ENCODE results near the gene PLCL2. TPM values are rescaled to one million over a fixed set of nuclear protein-coding genes. Genes with fewer than 3 reads are reported as not detected.

Gene PLCL2
- total and polyA plus RNA-seq, 2 experiments from 2014 or later: 1.6 to 9.7 TPM

DNA sequence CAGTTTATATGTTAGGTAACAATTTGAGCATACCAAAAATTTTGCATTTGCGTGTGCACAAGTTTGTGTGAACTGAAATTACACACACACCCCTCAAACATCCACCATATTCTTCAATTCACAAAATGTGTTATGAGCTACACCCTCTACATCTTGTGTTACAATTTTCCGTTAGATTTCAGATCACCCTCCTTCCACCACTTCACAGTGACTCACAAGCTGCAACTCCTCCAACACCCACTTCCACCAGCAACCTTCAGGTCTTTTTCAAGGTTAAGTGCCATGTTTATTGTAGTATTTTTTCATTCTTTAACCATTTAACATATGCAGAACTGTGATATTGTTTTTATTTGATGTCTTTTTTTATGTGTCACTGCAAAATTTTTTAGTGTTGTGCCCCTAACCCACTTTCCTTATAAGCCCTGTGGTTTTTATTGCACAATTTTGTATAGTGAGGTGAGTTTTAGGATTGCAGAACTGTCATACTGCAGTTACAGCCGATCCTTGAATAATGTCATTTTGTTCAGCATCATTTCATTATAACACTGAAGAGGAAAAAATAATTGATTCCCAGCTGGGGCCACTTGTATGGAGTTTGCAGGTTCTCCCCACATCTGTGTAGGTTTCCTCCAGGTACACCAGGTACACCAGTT, 148.9 kb downstream of the PLCL2 start:
- Histone ChIP-seq H3K27me3 (ENCODE audit: insufficient read depth) (no peaks in the 10 kb centered on the region), H3F3A (replicated peaks; ENCODE audit: low read depth) (no peaks in the 10 kb centered on the region), H4K20me1 (replicated peaks; ENCODE audit: insufficient read depth) (no peaks in the 10 kb centered on the region), H3K9me2 (ENCODE audit: insufficient read depth) (no peaks in the 10 kb centered on the region), H3K4me3 (no peak overlapping the region), H3K4me2 (no peak overlapping the region), H3K27ac (ENCODE audit: low read depth) (no peak overlapping the region), H2AFZ (no peak overlapping the region), H3K79me2 (replicated peaks; ENCODE audit: insufficient read depth) (no peaks in the 10 kb centered on the region), H3K4me1 (ENCODE audit: insufficient read depth) (no peaks in the 10 kb centered on the region), H3K36me3 (ENCODE audit: insufficient read depth) (no peaks in the 10 kb centered on the region)
- Mint-ChIP-seq H3K27ac (no peak overlapping the region), H3K4me1 (peaks cover 13% of the 10 kb centered on the region), H3K36me3 (ENCODE audit: low read depth) (no peaks in the 10 kb centered on the region), H3K9me3 (no peaks in the 10 kb centered on the region), H3K27me3 (ENCODE audit: insufficient read depth, low read depth, poor library complexity) (no peaks in the 10 kb centered on the region), H3K4me3 (no peak overlapping the region)
- DNase-seq (ENCODE audit: low spot score) (no peak), ATAC-seq (no peak)
- no peak for TF ChIP-seq EZH2 (IDR thresholded peaks at IDR 0.05; ENCODE audit: low read depth, unreplicated experiment)
- no peak for TF ChIP-seq POLR2AphosphoS5 (IDR thresholded peaks at IDR 0.05; ENCODE audit: low read depth)
- TF ChIP-seq, protein P1, sequence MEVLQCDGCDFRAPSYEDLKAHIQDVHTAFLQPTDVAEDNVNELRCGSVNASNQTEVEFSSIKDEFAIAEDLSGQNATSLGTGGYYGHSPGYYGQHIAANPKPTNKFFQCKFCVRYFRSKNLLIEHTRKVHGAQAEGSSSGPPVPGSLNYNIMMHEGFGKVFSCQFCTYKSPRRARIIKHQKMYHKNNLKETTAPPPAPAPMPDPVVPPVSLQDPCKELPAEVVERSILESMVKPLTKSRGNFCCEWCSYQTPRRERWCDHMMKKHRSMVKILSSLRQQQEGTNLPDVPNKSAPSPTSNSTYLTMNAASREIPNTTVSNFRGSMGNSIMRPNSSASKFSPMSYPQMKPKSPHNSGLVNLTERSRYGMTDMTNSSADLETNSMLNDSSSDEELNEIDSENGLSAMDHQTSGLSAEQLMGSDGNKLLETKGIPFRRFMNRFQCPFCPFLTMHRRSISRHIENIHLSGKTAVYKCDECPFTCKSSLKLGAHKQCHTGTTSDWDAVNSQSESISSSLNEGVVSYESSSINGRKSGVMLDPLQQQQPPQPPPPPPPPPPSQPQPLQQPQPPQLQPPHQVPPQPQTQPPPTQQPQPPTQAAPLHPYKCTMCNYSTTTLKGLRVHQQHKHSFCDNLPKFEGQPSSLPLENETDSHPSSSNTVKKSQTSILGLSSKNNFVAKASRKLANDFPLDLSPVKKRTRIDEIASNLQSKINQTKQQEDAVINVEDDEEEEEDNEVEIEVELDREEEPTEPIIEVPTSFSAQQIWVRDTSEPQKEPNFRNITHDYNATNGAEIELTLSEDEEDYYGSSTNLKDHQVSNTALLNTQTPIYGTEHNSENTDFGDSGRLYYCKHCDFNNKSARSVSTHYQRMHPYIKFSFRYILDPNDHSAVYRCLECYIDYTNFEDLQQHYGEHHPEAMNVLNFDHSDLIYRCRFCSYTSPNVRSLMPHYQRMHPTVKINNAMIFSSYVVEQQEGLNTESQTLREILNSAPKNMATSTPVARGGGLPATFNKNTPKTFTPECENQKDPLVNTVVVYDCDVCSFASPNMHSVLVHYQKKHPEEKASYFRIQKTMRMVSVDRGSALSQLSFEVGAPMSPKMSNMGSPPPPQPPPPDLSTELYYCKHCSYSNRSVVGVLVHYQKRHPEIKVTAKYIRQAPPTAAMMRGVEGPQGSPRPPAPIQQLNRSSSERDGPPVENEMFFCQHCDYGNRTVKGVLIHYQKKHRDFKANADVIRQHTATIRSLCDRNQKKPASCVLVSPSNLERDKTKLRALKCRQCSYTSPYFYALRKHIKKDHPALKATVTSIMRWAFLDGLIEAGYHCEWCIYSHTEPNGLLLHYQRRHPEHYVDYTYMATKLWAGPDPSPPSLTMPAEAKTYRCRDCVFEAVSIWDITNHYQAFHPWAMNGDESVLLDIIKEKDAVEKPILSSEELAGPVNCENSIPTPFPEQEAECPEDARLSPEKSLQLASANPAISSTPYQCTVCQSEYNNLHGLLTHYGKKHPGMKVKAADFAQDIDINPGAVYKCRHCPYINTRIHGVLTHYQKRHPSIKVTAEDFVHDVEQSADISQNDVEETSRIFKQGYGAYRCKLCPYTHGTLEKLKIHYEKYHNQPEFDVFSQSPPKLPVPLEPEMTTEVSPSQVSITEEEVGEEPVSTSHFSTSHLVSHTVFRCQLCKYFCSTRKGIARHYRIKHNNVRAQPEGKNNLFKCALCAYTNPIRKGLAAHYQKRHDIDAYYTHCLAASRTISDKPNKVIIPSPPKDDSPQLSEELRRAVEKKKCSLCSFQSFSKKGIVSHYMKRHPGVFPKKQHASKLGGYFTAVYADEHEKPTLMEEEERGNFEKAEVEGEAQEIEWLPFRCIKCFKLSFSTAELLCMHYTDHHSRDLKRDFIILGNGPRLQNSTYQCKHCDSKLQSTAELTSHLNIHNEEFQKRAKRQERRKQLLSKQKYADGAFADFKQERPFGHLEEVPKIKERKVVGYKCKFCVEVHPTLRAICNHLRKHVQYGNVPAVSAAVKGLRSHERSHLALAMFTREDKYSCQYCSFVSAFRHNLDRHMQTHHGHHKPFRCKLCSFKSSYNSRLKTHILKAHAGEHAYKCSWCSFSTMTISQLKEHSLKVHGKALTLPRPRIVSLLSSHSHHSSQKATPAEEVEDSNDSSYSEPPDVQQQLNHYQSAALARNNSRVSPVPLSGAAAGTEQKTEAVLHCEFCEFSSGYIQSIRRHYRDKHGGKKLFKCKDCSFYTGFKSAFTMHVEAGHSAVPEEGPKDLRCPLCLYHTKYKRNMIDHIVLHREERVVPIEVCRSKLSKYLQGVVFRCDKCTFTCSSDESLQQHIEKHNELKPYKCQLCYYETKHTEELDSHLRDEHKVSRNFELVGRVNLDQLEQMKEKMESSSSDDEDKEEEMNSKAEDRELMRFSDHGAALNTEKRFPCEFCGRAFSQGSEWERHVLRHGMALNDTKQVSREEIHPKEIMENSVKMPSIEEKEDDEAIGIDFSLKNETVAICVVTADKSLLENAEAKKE (CRISPR knock-in tag; IDR thresholded peaks at IDR 0.05): no peak
- TF ChIP-seq, protein P2, sequence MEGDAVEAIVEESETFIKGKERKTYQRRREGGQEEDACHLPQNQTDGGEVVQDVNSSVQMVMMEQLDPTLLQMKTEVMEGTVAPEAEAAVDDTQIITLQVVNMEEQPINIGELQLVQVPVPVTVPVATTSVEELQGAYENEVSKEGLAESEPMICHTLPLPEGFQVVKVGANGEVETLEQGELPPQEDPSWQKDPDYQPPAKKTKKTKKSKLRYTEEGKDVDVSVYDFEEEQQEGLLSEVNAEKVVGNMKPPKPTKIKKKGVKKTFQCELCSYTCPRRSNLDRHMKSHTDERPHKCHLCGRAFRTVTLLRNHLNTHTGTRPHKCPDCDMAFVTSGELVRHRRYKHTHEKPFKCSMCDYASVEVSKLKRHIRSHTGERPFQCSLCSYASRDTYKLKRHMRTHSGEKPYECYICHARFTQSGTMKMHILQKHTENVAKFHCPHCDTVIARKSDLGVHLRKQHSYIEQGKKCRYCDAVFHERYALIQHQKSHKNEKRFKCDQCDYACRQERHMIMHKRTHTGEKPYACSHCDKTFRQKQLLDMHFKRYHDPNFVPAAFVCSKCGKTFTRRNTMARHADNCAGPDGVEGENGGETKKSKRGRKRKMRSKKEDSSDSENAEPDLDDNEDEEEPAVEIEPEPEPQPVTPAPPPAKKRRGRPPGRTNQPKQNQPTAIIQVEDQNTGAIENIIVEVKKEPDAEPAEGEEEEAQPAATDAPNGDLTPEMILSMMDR (conservative IDR thresholded peaks at IDR 0.05; ENCODE audit: low read depth in 2 of 2): no peak

Measured in GM23338 (cell line).